GM23338 (cell line): Measurements from ENCODE around the gene TICAM2.

Source experiments
- CREB1 ChIP-seq: fragments of 250-450 bp; sonication (Bioruptor Pico); IDR thresholded peaks from 2 replicates; pipeline ENCODE4 v1.5.0; 2020; ENCODE audit warnings: low read depth, mild to moderate bottlenecking, moderate library complexity
- CTCF ChIP-seq, 2 experiments: fragments of 200-600 bp in 1 of 2; sonication (generic) in 1 of 2; conservative IDR thresholded peaks; 2 replicates each; pipeline versions ENCODE4 v1.5.1 to v1.6.1; 2016 to 2017; ENCODE audit warnings: antibody characterized with exemption in 2 of 2, low read depth in 2 of 2, mild to moderate bottlenecking in 2 of 2, moderate library complexity in 1 of 2
- ETS1 ChIP-seq: IDR thresholded peaks from 2 replicates; pipeline ENCODE4 v1.6.1; 2016; ENCODE audit warnings: antibody characterized with exemption
- EZH2 ChIP-seq: fragments of 200-600 bp; sonication (generic); IDR thresholded peaks from one replicate; pipeline ENCODE4 v1.8.0; 2017; ENCODE audit warnings: antibody characterized with exemption, mild to moderate bottlenecking, low read depth; ENCODE audit not compliant: unreplicated experiment
- EZH2phosphoT487 ChIP-seq: fragments of 200-600 bp; sonication (generic); IDR thresholded peaks from one replicate; pipeline ENCODE4 v1.8.1; 2018; ENCODE audit warnings: antibody characterized with exemption; ENCODE audit not compliant: unreplicated experiment
- JUNB ChIP-seq: IDR thresholded peaks from one replicate; pipeline ENCODE4 v1.6.1; 2016; ENCODE audit warnings: antibody characterized with exemption; ENCODE audit not compliant: unreplicated experiment
- POLR2AphosphoS5 ChIP-seq: IDR thresholded peaks from 2 replicates; pipeline ENCODE4 v1.6.1; 2016; ENCODE audit warnings: antibody characterized with exemption, low read depth
- REST ChIP-seq: IDR thresholded peaks from one replicate; pipeline ENCODE4 v1.6.1; 2018; ENCODE audit warnings: antibody characterized with exemption; ENCODE audit not compliant: unreplicated experiment

GRCh38 chr5:115629903-115630302, 27.6 kb upstream of the TICAM2 start:
- TF ChIP-seq CTCF (conservative IDR thresholded peaks at IDR 0.05; ENCODE audit: low read depth in 2 of 2) (no peak), REST (no peak), POLR2AphosphoS5 (no peak), EZH2phosphoT487 (no peak), CREB1 (CRISPR knock-in tag) (no peak), EZH2 (no peak), JUNB (no peak), ETS1 (no peak)
